Activated CD4-positive, CD25-positive, alpha-beta regulatory T cell treated with anti-CD3 and anti-CD28 coated beads, Interleukin-2, amount 50 U/mL, for 24 hours (primary cell): ENCODE measurements around the gene LGR6.
A peak's percentile ranks its signal among the peaks of the same experiment; 100 is the strongest.
"Not testable (repeated sequence)": the region's sequence is repeated elsewhere in the genome, so short reads cannot be mapped to it uniquely, and the experiment has no call there.

ENCODE experiments used
- ATAC-seq, 2 donors: fragments of 150-1000 bp; cut with Tn5 transposase; one replicate each; pipeline ENCODE4 v1.10.0; 2021; ENCODE audit warnings: mild to moderate bottlenecking in 1 of 2, moderate library complexity in 1 of 2

Gene LGR6

GRCh38 chr1:202179828-202180750, 13.5 kb upstream of the LGR6 start:
- no peak for ATAC-seq

- not testable (repeated sequence) for ATAC-seq
Measured at GRCh38 chr1:202180751-202181139, 12.9 kb upstream of the LGR6 start.

- ATAC-seq = no peak
Measured at GRCh38 chr1:202181586-202181985, 12.0 kb upstream of the LGR6 start.

- no peak for ATAC-seq
Measured at GRCh38 chr1:202182040-202182877, 11.3 kb upstream of the LGR6 start.

- ATAC-seq = peak; percentile 66 to 78
Measured at GRCh38 chr1:202184750-202185460, 8.7 kb upstream of the LGR6 start.

- ATAC-seq = no peak
Measured at GRCh38 chr1:202186327-202186726, 7.3 kb upstream of the LGR6 start.

GRCh38 chr1:202187041-202187671, 6.4 kb upstream of the LGR6 start:
- no peak for ATAC-seq

GRCh38 chr1:202187697-202188407, 5.7 kb upstream of the LGR6 start:
- no peak for ATAC-seq

GRCh38 chr1:202189001-202189790, 4.4 kb upstream of the LGR6 start:
- peak; percentile 60 to 67 for ATAC-seq

GRCh38 chr1:202189918-202190715, 3.5 kb upstream of the LGR6 start:
- ATAC-seq = no peak

GRCh38 chr1:202191391-202191790, 2.2 kb upstream of the LGR6 start:
- not testable (repeated sequence) for ATAC-seq

- peak in 1 of 2 donors; percentile 57 for ATAC-seq
Measured at GRCh38 chr1:202192770-202193613, 607 bp upstream of the LGR6 start.

GRCh38 chr1:202194328-202194648, 689 bp downstream of the LGR6 start:
- no peak for ATAC-seq

- no peak for ATAC-seq
Measured at GRCh38 chr1:202197653-202198365, 4.2 kb downstream of the LGR6 start.

GRCh38 chr1:202198366-202198724, 4.7 kb downstream of the LGR6 start:
- ATAC-seq = no peak

GRCh38 chr1:202199040-202199889, 5.7 kb downstream of the LGR6 start:
- no peak for ATAC-seq

GRCh38 chr1:202200112-202200548, 6.5 kb downstream of the LGR6 start:
- no peak for ATAC-seq

- no peak for ATAC-seq
Measured at GRCh38 chr1:202200669-202201068, 7.1 kb downstream of the LGR6 start.
